Measurements from ENCODE around the gene CDK7.
A peak's percentile ranks its signal among the peaks of the same experiment; 100 is the strongest.

Gene CDK7

GRCh38 chr5:69292306-69292705 lies 57.6 kb downstream of the CDK7 start:
- H3K4me3 ChIP-seq (ENCODE audit: low read length in 2 of 2) = no peak overlapping the region
- WGBS, 2 donors (ENCODE audit: extremely low coverage in 2 of 2, insufficient read length in 2 of 2, insufficient replicate concordance in 1 of 2) = no CpG with 5 or more reads among the region's 2 CpGs
- H4K8ac ChIP-seq (ENCODE audit: low read depth, low read length) = no peak overlapping the region
- no peak overlapping the region for H3K4me2 ChIP-seq (ENCODE audit: insufficient read depth, low read length, poor library complexity, severe bottlenecking)
- H3K36me3 ChIP-seq (replicated peaks in 1 of 2; ENCODE audit: control insufficient read depth in 2 of 2, insufficient read depth in 2 of 2, low read length in 2 of 2) = no peaks in the 10 kb centered on the region
- no peak for DNase-seq (ENCODE audit: low spot score)
- no peak overlapping the region for H2AK5ac ChIP-seq (ENCODE audit: low read depth, low read length)
- no peak overlapping the region for H2BK12ac ChIP-seq (ENCODE audit: low read length)
- H2BK5ac ChIP-seq (ENCODE audit: low read length) = no peak overlapping the region
- no peak overlapping the region for H2BK120ac ChIP-seq (ENCODE audit: low read depth, low read length)
- no peak overlapping the region for H3K14ac ChIP-seq (ENCODE audit: low read length)
- no peaks in the 10 kb centered on the region for H3K9me3 ChIP-seq (replicated peaks in 1 of 2; ENCODE audit: control insufficient read depth in 2 of 2, insufficient read depth in 1 of 2, low read depth in 1 of 2, low read length in 2 of 2)
- H3K27me3 ChIP-seq (ENCODE audit: control insufficient read depth in 3 of 3, insufficient read depth in 3 of 3, low read depth in 1 of 3, low read length in 3 of 3) = no peaks in the 10 kb centered on the region
- peaks cover 6 to 12% of the 10 kb centered on the region in 2 donors for H3K4me1 ChIP-seq (ENCODE audit: control insufficient read depth in 2 of 2, insufficient read depth in 1 of 2, low read depth in 1 of 2, low read length in 2 of 2)
- no peak overlapping the region for H3K23ac ChIP-seq (ENCODE audit: low read depth, low read length, poor library complexity)
- H2AFZ ChIP-seq (ENCODE audit: low read length) = no peak overlapping the region
- no peak overlapping the region for H2BK15ac ChIP-seq (ENCODE audit: low read length)
- H4K91ac ChIP-seq (ENCODE audit: low read depth, low read length, poor library complexity) = no peak overlapping the region
- H3K4ac ChIP-seq (ENCODE audit: low read length) = no peak overlapping the region
- H3K9ac ChIP-seq (ENCODE audit: low read depth, low read length, poor library complexity) = no peak overlapping the region
- H3K27ac ChIP-seq (replicated peaks; ENCODE audit: low read length) = no peak overlapping the region
- no peaks in the 10 kb centered on the region for H3K79me1 ChIP-seq (ENCODE audit: low read depth, low read length)
- no peak overlapping the region for H3K18ac ChIP-seq (ENCODE audit: low read length)

- Histone ChIP-seq H3K27me3 (ENCODE audit: control insufficient read depth in 3 of 3, insufficient read depth in 3 of 3, low read depth in 1 of 3, low read length in 3 of 3) (no peaks in the 10 kb centered on the region), H2BK15ac (ENCODE audit: low read length) (no peak overlapping the region), H4K8ac (ENCODE audit: low read depth, low read length) (no peak overlapping the region), H3K4me1 (ENCODE audit: control insufficient read depth in 2 of 2, insufficient read depth in 1 of 2, low read depth in 1 of 2, low read length in 2 of 2) (peaks cover 0 to 3% of the 10 kb centered on the region in 2 donors), H3K9ac (ENCODE audit: low read depth, low read length, poor library complexity) (no peak overlapping the region), H3K4me3 (ENCODE audit: low read length in 2 of 2) (no peak overlapping the region), H3K23ac (ENCODE audit: low read depth, low read length, poor library complexity) (no peak overlapping the region), H2AK5ac (ENCODE audit: low read depth, low read length) (no peak overlapping the region), H2BK120ac (ENCODE audit: low read depth, low read length) (no peak overlapping the region), H4K91ac (ENCODE audit: low read depth, low read length, poor library complexity) (no peak overlapping the region), H3K9me3 (replicated peaks in 1 of 2; ENCODE audit: control insufficient read depth in 2 of 2, insufficient read depth in 1 of 2, low read depth in 1 of 2, low read length in 2 of 2) (no peaks in the 10 kb centered on the region), H2BK12ac (ENCODE audit: low read length) (no peak overlapping the region), H3K36me3 (replicated peaks in 1 of 2; ENCODE audit: control insufficient read depth in 2 of 2, insufficient read depth in 2 of 2, low read length in 2 of 2) (no peaks in the 10 kb centered on the region), H3K4me2 (ENCODE audit: insufficient read depth, low read length, poor library complexity, severe bottlenecking) (no peak overlapping the region), H3K27ac (replicated peaks; ENCODE audit: low read length) (no peak overlapping the region), H3K18ac (ENCODE audit: low read length) (no peak overlapping the region), H3K79me1 (ENCODE audit: low read depth, low read length) (no peaks in the 10 kb centered on the region), H3K14ac (ENCODE audit: low read length) (no peak overlapping the region), H3K4ac (ENCODE audit: low read length) (no peak overlapping the region), H2BK5ac (ENCODE audit: low read length) (no peak overlapping the region), H2AFZ (ENCODE audit: low read length) (no peak overlapping the region)
- DNase-seq (ENCODE audit: low spot score) = no peak
- WGBS, 2 donors (ENCODE audit: extremely low coverage in 2 of 2, insufficient read length in 2 of 2, insufficient replicate concordance in 1 of 2) = no CpG with 5 or more reads among the region's 1 CpG
Observed at GRCh38 chr5:69293882-69294281, 59.2 kb downstream of the CDK7 start.

- H3K9me3 ChIP-seq (replicated peaks in 1 of 2; ENCODE audit: control insufficient read depth in 2 of 2, insufficient read depth in 1 of 2, low read depth in 1 of 2, low read length in 2 of 2) = no peaks in the 10 kb centered on the region
- H2BK12ac ChIP-seq (ENCODE audit: low read length) = no peak overlapping the region
- peak overlapping the region; percentile 27 for H2AFZ ChIP-seq (ENCODE audit: low read length)
- no peak overlapping the region for H4K8ac ChIP-seq (ENCODE audit: low read depth, low read length)
- H3K9ac ChIP-seq (ENCODE audit: low read depth, low read length, poor library complexity) = no peak overlapping the region
- no peak overlapping the region for H2BK15ac ChIP-seq (ENCODE audit: low read length)
- no peak overlapping the region for H4K91ac ChIP-seq (ENCODE audit: low read depth, low read length, poor library complexity)
- DNase-seq (ENCODE audit: low spot score) = no peak
- no peaks in the 10 kb centered on the region for H3K79me1 ChIP-seq (ENCODE audit: low read depth, low read length)
- no peak overlapping the region for H3K14ac ChIP-seq (ENCODE audit: low read length)
- H3K23ac ChIP-seq (ENCODE audit: low read depth, low read length, poor library complexity) = no peak overlapping the region
- no peaks in the 10 kb centered on the region for H3K36me3 ChIP-seq (replicated peaks in 1 of 2; ENCODE audit: control insufficient read depth in 2 of 2, insufficient read depth in 2 of 2, low read length in 2 of 2)
- no peak overlapping the region for H3K18ac ChIP-seq (ENCODE audit: low read length)
- no peak overlapping the region for H3K4ac ChIP-seq (ENCODE audit: low read length)
- H2BK120ac ChIP-seq (ENCODE audit: low read depth, low read length) = no peak overlapping the region
- no peak overlapping the region for H2AK5ac ChIP-seq (ENCODE audit: low read depth, low read length)
- peaks cover 0 to 2% of the 10 kb centered on the region in 2 donors for H3K4me1 ChIP-seq (ENCODE audit: control insufficient read depth in 2 of 2, insufficient read depth in 1 of 2, low read depth in 1 of 2, low read length in 2 of 2)
- H3K4me3 ChIP-seq (ENCODE audit: low read length in 2 of 2) = no peak overlapping the region
- no peak overlapping the region for H3K27ac ChIP-seq (replicated peaks; ENCODE audit: low read length)
- no peak overlapping the region for H3K4me2 ChIP-seq (ENCODE audit: insufficient read depth, low read length, poor library complexity, severe bottlenecking)
- WGBS, 2 donors (ENCODE audit: extremely low coverage in 2 of 2, insufficient read length in 2 of 2, insufficient replicate concordance in 1 of 2) = no CpG with 5 or more reads among the region's 10 CpGs
- no peak overlapping the region for H2BK5ac ChIP-seq (ENCODE audit: low read length)
- no peaks in the 10 kb centered on the region for H3K27me3 ChIP-seq (ENCODE audit: control insufficient read depth in 3 of 3, insufficient read depth in 3 of 3, low read depth in 1 of 3, low read length in 3 of 3)
Observed at GRCh38 chr5:69295088-69295754, 60.5 kb downstream of the CDK7 start.

- no peaks in the 10 kb centered on the region for H3K36me3 ChIP-seq (replicated peaks in 1 of 2; ENCODE audit: control insufficient read depth in 2 of 2, insufficient read depth in 2 of 2, low read length in 2 of 2)
- H3K4me2 ChIP-seq (ENCODE audit: insufficient read depth, low read length, poor library complexity, severe bottlenecking) = no peak overlapping the region
- no peak overlapping the region for H3K14ac ChIP-seq (ENCODE audit: low read length)
- no peak overlapping the region for H2BK5ac ChIP-seq (ENCODE audit: low read length)
- no peak overlapping the region for H3K9ac ChIP-seq (ENCODE audit: low read depth, low read length, poor library complexity)
- H2AFZ ChIP-seq (ENCODE audit: low read length) = peak overlapping the region; percentile 29
- H4K8ac ChIP-seq (ENCODE audit: low read depth, low read length) = no peak overlapping the region
- no peaks in the 10 kb centered on the region for H3K79me1 ChIP-seq (ENCODE audit: low read depth, low read length)
- no peak overlapping the region for H2AK5ac ChIP-seq (ENCODE audit: low read depth, low read length)
- H2BK12ac ChIP-seq (ENCODE audit: low read length) = no peak overlapping the region
- H3K27me3 ChIP-seq (ENCODE audit: control insufficient read depth in 3 of 3, insufficient read depth in 3 of 3, low read depth in 1 of 3, low read length in 3 of 3) = no peaks in the 10 kb centered on the region
- peaks cover 0 to 2% of the 10 kb centered on the region in 2 donors for H3K4me1 ChIP-seq (ENCODE audit: control insufficient read depth in 2 of 2, insufficient read depth in 1 of 2, low read depth in 1 of 2, low read length in 2 of 2)
- no peak overlapping the region for H3K4ac ChIP-seq (ENCODE audit: low read length)
- DNase-seq (ENCODE audit: low spot score) = no peak
- H3K9me3 ChIP-seq (replicated peaks in 1 of 2; ENCODE audit: control insufficient read depth in 2 of 2, insufficient read depth in 1 of 2, low read depth in 1 of 2, low read length in 2 of 2) = no peaks in the 10 kb centered on the region
- no peak overlapping the region for H3K18ac ChIP-seq (ENCODE audit: low read length)
- H4K91ac ChIP-seq (ENCODE audit: low read depth, low read length, poor library complexity) = no peak overlapping the region
- H3K4me3 ChIP-seq (ENCODE audit: low read length in 2 of 2) = no peak overlapping the region
- no peak overlapping the region for H3K23ac ChIP-seq (ENCODE audit: low read depth, low read length, poor library complexity)
- no peak overlapping the region for H3K27ac ChIP-seq (replicated peaks; ENCODE audit: low read length)
- no peak overlapping the region for H2BK15ac ChIP-seq (ENCODE audit: low read length)
- no CpG with 5 or more reads among the region's 6 CpGs for WGBS, 2 donors (ENCODE audit: extremely low coverage in 2 of 2, insufficient read length in 2 of 2, insufficient replicate concordance in 1 of 2)
- no peak overlapping the region for H2BK120ac ChIP-seq (ENCODE audit: low read depth, low read length)
Observed at GRCh38 chr5:69299625-69300024, 64.9 kb downstream of the CDK7 start.

Data from neuronal stem cell (in vitro differentiated cells).